HL-60 (cell line): ENCODE results near the gene KCNF1.

Experiments used
- DNase-seq, 2 experiments: peaks; one replicate each; pipeline ENCODE4 v3.0.0-alpha.2; 2010 to 2020; ENCODE audit warnings: low read depth in 1 of 2, low spot score in 1 of 2
- H3K27ac ChIP-seq: fragments of 250-450 bp; sonication (Bioruptor Pico); replicated peaks from 2 replicates; pipeline ENCODE4 v1.5.1; 2020; ENCODE audit warnings: mild to moderate bottlenecking, moderate library complexity
- H3K27me3 ChIP-seq: fragments of 250-450 bp; sonication (Bioruptor Pico); 2 replicates; pipeline ENCODE4 v1.5.1; 2021; ENCODE audit warnings: mild to moderate bottlenecking, moderate library complexity; ENCODE audit not compliant: insufficient read depth, poor library complexity, severe bottlenecking
- H3K4me3 ChIP-seq: replicated peaks from 2 replicates; pipeline ENCODE4 v1.5.1; 2011; ENCODE audit warnings: mild to moderate bottlenecking, control low read depth, low read length; ENCODE audit not compliant: insufficient read depth
- GABPA ChIP-seq: IDR thresholded peaks from 2 replicates; pipeline ENCODE4 v1.6.1; 2012; ENCODE audit warnings: low read depth
- POLR2AphosphoS5 ChIP-seq: IDR thresholded peaks from 2 replicates; pipeline ENCODE4 v1.6.1; 2012; ENCODE audit warnings: low read depth
- SPI1 ChIP-seq: IDR thresholded peaks from 2 replicates; pipeline ENCODE4 v1.6.1; 2012; ENCODE audit warnings: low read depth, mild to moderate bottlenecking, borderline replicate concordance
- TF ChIP-seq, protein P1 (sequence below): IDR thresholded peaks from 2 replicates; pipeline ENCODE4 v1.6.1; 2012; ENCODE audit warnings: low read depth; ENCODE audit not compliant: insufficient replicate concordance
- TF ChIP-seq, protein P2 (sequence below): IDR thresholded peaks from one replicate; pipeline ENCODE4 v1.5.1; 2011; ENCODE audit warnings: low read length, control low read depth, inconsistent platforms; ENCODE audit not compliant: insufficient read depth

Gene KCNF1

DNA sequence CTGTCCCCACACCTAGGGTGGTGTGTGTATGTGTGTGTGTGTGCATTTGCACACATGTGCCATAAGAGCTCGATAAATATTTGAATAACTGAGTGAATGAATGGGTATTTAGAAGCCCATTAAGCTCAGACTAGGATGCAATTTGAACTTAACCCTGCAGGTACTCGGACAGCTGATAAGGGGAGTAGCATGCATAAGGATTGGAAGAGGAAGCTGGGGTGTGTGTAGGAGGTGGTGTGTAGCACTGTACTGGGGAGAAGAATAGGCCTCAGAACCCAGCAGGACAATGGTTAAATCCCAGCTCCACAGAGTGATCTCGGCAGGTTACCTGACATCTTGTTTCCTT, 1.8 kb upstream of the KCNF1 start:
- TF ChIP-seq POLR2AphosphoS5 (no peak), SPI1 (no peak), GABPA (no peak)
- TF ChIP-seq, protein P1, sequence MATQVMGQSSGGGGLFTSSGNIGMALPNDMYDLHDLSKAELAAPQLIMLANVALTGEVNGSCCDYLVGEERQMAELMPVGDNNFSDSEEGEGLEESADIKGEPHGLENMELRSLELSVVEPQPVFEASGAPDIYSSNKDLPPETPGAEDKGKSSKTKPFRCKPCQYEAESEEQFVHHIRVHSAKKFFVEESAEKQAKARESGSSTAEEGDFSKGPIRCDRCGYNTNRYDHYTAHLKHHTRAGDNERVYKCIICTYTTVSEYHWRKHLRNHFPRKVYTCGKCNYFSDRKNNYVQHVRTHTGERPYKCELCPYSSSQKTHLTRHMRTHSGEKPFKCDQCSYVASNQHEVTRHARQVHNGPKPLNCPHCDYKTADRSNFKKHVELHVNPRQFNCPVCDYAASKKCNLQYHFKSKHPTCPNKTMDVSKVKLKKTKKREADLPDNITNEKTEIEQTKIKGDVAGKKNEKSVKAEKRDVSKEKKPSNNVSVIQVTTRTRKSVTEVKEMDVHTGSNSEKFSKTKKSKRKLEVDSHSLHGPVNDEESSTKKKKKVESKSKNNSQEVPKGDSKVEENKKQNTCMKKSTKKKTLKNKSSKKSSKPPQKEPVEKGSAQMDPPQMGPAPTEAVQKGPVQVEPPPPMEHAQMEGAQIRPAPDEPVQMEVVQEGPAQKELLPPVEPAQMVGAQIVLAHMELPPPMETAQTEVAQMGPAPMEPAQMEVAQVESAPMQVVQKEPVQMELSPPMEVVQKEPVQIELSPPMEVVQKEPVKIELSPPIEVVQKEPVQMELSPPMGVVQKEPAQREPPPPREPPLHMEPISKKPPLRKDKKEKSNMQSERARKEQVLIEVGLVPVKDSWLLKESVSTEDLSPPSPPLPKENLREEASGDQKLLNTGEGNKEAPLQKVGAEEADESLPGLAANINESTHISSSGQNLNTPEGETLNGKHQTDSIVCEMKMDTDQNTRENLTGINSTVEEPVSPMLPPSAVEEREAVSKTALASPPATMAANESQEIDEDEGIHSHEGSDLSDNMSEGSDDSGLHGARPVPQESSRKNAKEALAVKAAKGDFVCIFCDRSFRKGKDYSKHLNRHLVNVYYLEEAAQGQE = no peak
- TF ChIP-seq, protein P2, sequence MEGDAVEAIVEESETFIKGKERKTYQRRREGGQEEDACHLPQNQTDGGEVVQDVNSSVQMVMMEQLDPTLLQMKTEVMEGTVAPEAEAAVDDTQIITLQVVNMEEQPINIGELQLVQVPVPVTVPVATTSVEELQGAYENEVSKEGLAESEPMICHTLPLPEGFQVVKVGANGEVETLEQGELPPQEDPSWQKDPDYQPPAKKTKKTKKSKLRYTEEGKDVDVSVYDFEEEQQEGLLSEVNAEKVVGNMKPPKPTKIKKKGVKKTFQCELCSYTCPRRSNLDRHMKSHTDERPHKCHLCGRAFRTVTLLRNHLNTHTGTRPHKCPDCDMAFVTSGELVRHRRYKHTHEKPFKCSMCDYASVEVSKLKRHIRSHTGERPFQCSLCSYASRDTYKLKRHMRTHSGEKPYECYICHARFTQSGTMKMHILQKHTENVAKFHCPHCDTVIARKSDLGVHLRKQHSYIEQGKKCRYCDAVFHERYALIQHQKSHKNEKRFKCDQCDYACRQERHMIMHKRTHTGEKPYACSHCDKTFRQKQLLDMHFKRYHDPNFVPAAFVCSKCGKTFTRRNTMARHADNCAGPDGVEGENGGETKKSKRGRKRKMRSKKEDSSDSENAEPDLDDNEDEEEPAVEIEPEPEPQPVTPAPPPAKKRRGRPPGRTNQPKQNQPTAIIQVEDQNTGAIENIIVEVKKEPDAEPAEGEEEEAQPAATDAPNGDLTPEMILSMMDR = no peak
- no peak overlapping the region for H3K4me3 ChIP-seq
- no peak for DNase-seq
- no peak overlapping the region for H3K27ac ChIP-seq
- H3K27me3 ChIP-seq = peaks cover 38% of the 10 kb centered on the region

DNA sequence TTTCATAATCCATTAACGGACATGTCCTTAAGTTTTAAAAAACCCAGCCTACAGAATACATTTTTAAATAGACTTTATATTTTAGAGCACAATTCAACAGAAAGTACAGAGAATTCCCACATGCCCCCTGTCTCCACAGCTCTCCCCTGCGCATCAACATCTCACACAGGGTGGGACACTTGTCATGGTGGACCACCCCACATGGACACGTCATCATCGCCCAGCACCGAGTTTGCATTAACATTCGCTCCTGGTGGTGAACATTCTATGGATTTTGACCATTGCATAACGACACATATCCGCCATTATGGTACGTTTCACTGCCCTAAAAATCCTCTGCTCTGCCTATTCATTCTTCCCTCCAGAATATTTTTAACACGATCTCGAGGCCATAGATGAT, 1.1 kb upstream of the KCNF1 start:
- TF ChIP-seq, protein P1 = no peak
- no peak for TF ChIP-seq POLR2AphosphoS5
- TF ChIP-seq, protein P2 = no peak
- TF ChIP-seq GABPA = no peak
- TF ChIP-seq SPI1 = no peak
- DNase-seq = no peak
- H3K4me3 ChIP-seq = no peak overlapping the region
- H3K27ac ChIP-seq = no peak overlapping the region
- H3K27me3 ChIP-seq = peaks cover 38% of the 10 kb centered on the region

DNA sequence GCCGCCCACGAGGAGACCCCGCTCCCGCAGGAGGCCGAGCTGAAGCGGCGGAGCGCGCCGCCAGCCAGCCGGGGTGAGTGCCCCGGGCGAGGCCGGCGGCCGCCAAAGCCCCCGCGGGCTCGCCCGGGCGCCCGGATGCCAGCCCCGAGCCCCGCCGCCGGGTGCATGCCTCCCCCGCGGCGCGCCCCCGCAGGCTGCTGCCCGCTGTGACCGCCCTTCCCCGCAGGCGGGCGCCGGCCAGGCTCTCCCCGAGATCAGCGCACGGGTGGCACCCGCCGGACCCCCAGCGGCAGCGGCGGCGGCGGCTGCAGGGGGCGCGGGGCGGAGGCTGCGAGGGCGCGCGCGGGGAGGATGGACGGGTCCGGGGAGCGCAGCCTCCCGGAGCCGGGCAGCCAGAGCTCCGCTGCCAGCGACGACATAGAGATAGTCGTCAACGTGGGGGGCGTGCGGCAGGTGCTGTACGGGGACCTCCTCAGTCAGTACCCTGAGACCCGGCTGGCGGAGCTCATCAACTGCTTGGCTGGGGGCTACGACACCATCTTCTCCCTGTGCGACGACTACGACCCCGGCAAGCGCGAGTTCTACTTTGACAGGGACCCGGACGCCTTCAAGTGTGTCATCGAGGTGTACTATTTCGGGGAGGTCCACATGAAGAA, 470 bp downstream of the KCNF1 start:
- TF ChIP-seq GABPA = no peak
- TF ChIP-seq, protein P1 = no peak
- TF ChIP-seq SPI1 = no peak
- TF ChIP-seq, protein P2 = no peak
- no peak for TF ChIP-seq POLR2AphosphoS5
- Histone ChIP-seq H3K4me3 (no peak overlapping the region), H3K27ac (no peak overlapping the region), H3K27me3 (peaks cover 41% of the 10 kb centered on the region)
- DNase-seq = no peak
